K562 (cell line): ENCODE data around the gene TDG. TPM values are rescaled to one million over a fixed set of nuclear protein-coding genes. Genes with fewer than 3 reads are reported as not detected.

Source experiments
- ARID2 ChIP-seq: fragments of 450-650 bp; IDR thresholded peaks from 2 replicates; pipeline ENCODE4 v1.6.1; 2017; ENCODE audit warnings: antibody characterized with exemption, mild to moderate bottlenecking
- CHD4 ChIP-seq: fragments of 200-600 bp; sonication (generic); IDR thresholded peaks from 3 replicates; pipeline ENCODE4 v1.6.1; 2012; ENCODE audit warnings: low read depth, mild to moderate bottlenecking, mixed read lengths, low read length, inconsistent platforms; ENCODE audit not compliant: insufficient read depth, insufficient replicate concordance, poor library complexity, severe bottlenecking
- ELF2 ChIP-seq: fragments of 250-450 bp; sonication (Bioruptor Pico); IDR thresholded peaks from 2 replicates; pipeline ENCODE4 v1.5.0; 2021; ENCODE audit warnings: mild to moderate bottlenecking
- GTF3C2 ChIP-seq: IDR thresholded peaks from 3 replicates; pipeline ENCODE4 v1.6.1; 2011; ENCODE audit warnings: borderline replicate concordance, mild to moderate bottlenecking, moderate library complexity; ENCODE audit not compliant: insufficient read length; ENCODE audit errors: extremely low read depth
- KAT2B ChIP-seq: IDR thresholded peaks from one replicate; pipeline ENCODE4 v1.6.1; 2012; ENCODE audit warnings: low read depth, mild to moderate bottlenecking, control low read depth, inconsistent platforms, low read length, moderate library complexity
- KDM2B ChIP-seq: fragments of 250-450 bp; sonication (Bioruptor Pico); IDR thresholded peaks from 2 replicates; pipeline ENCODE4 v1.8.0; 2021; ENCODE audit warnings: mild to moderate bottlenecking, moderate library complexity
- KLF13 ChIP-seq: fragments of 450-650 bp; IDR thresholded peaks from 2 replicates; pipeline ENCODE4 v1.6.1; 2016; ENCODE audit warnings: missing genetic modification characterization, low read depth, mild to moderate bottlenecking, missing compliant biosample characterization, moderate library complexity, borderline replicate concordance
- MEIS2 ChIP-seq: fragments of 450-650 bp; IDR thresholded peaks from 2 replicates; pipeline ENCODE4 v1.6.1; 2014; ENCODE audit warnings: mild to moderate bottlenecking; ENCODE audit not compliant: partially characterized antibody
- NCOA6 ChIP-seq: fragments of 450-650 bp; IDR thresholded peaks from 2 replicates; pipeline ENCODE4 v1.6.1; 2017; ENCODE audit warnings: mild to moderate bottlenecking
- NFIC ChIP-seq: fragments of 450-650 bp; IDR thresholded peaks from 2 replicates; pipeline ENCODE4 v1.6.1; 2017; ENCODE audit warnings: mild to moderate bottlenecking, inconsistent platforms
- NFRKB ChIP-seq: fragments of 450-650 bp; IDR thresholded peaks from 2 replicates; pipeline ENCODE4 v1.6.1; 2016; ENCODE audit warnings: low read depth
- PHB ChIP-seq: fragments of 250-450 bp; sonication (Bioruptor Pico); IDR thresholded peaks from 2 replicates; pipeline ENCODE4 v1.5.0; 2021
- SMARCA5 ChIP-seq: fragments of 450-650 bp; IDR thresholded peaks from 2 replicates; pipeline ENCODE4 v1.6.1; 2016
- SMARCE1 ChIP-seq: fragments of 450-650 bp; IDR thresholded peaks from 2 replicates; pipeline ENCODE4 v1.7.1; 2016; ENCODE audit warnings: mild to moderate bottlenecking
- SRSF3 ChIP-seq: fragments of 200-400 bp; formaldehyde crosslinking; IDR thresholded peaks from 2 replicates; pipeline ENCODE4 v1.6.1; 2016; ENCODE audit warnings: mild to moderate bottlenecking, low read length, moderate library complexity; ENCODE audit not compliant: insufficient read depth
- TCFL5 ChIP-seq: fragments of 250-450 bp; sonication (Bioruptor Pico); conservative IDR thresholded peaks from 2 replicates; pipeline ENCODE4 v1.6.1; 2021; ENCODE audit warnings: mild to moderate bottlenecking, moderate library complexity, matching md5 sums
- ZBED1 ChIP-seq: IDR thresholded peaks from 2 replicates; pipeline ENCODE4 v1.6.1; 2014
- ZBTB17 ChIP-seq: fragments of 450-650 bp; formaldehyde crosslinking; IDR thresholded peaks from 2 replicates; pipeline ENCODE4 v1.4.0; 2020; ENCODE audit warnings: mild to moderate bottlenecking
- ZKSCAN8 ChIP-seq: fragments of 200-800 bp; sonication (Bioruptor generic); IDR thresholded peaks from 2 replicates; pipeline ENCODE4 v1.6.1; 2016; ENCODE audit warnings: missing genetic modification characterization, missing compliant biosample characterization
- ZNF212 ChIP-seq: fragments of 450-650 bp; formaldehyde crosslinking; IDR thresholded peaks from 2 replicates; pipeline ENCODE4 v1.4.0; 2020; ENCODE audit warnings: mild to moderate bottlenecking
- ZNF316 ChIP-seq: fragments of 450-650 bp; IDR thresholded peaks from 2 replicates; pipeline ENCODE4 v1.6.1; 2016
- ZNF707 ChIP-seq: fragments of 250-450 bp; sonication (Bioruptor Pico); conservative IDR thresholded peaks from 2 replicates; pipeline ENCODE4 v1.8.0; 2022; ENCODE audit warnings: inconsistent platforms, mild to moderate bottlenecking, moderate library complexity
- polyA plus RNA-seq, 8 experiments: library from polyadenylated mRNA; depleted of rRNA in 4 of 8; stranded (reverse) in 5 of 8; unstranded in 3 of 8; fragments of >200 nt; fragmentation: Nextera tagmentation in 2 of 8; fragmentation: Illumina TruSeq in 1 of 8; extraction: Ambion mirVana in 2 of 8; extraction: Trizol in 1 of 8; gene quantifications; 2 replicates each; pipeline versions ENCODE4 v1.2.1 to v1.2.3, GENCODE V29; 2011 to 2014; ENCODE audit warnings: inconsistent platforms in 1 of 8, missing spikeins in 1 of 8
- total RNA-seq, 7 experiments: library from RNA; depleted of rRNA in 6 of 7; stranded (reverse); fragments of >200 nt in 6 of 7; fragmentation: Illumina TruSeq in 2 of 7; extraction: Trizol in 2 of 7; gene quantifications; 2 replicates each; pipeline versions ENCODE4 v1.2.1 to v1.2.3, GENCODE V29; 2011 to 2021; ENCODE audit warnings: low replicate concordance in 1 of 7
- TF ChIP-seq, protein P1 (sequence below): fragments of 250-450 bp; sonication (Bioruptor Pico); IDR thresholded peaks from 2 replicates; pipeline ENCODE4 v1.8.0; 2022; ENCODE audit warnings: inconsistent platforms, mild to moderate bottlenecking, moderate library complexity, borderline replicate concordance

Gene TDG
- total and polyA plus RNA-seq, 9 of the 15 experiments (the other 6 are each of a cell fraction or from before 2014, with no cell fraction given) = 37.6 to 77.2 (median 64.0) TPM

GRCh38 chr12:103965590-103966504, at the start of gene TDG (continued):
- TF ChIP-seq SMARCE1 (no peak; the same call in 1 of the 2 replicates), SRSF3 (no peak), ARID2 (no peak), KDM2B (CRISPR knock-in tag) (no peak), SMARCA5 (no peak), ZKSCAN8 (CRISPR knock-in tag) (no peak), ELF2 (CRISPR knock-in tag) (peak; percentile 83), ZNF316 (peak; percentile 77), ZNF212 (CRISPR knock-in tag) (no peak), KLF13 (peak; percentile 29; the same call in 1 of the 2 replicates), NCOA6 (no peak), TCFL5 (no peak), NFIC (peak; percentile 73), GTF3C2 (no peak), PHB (CRISPR knock-in tag) (peak; percentile 36; the same call in 1 of the 2 replicates), ZNF707 (CRISPR knock-in tag) (no peak), CHD4 (no peak), NFRKB (peak; percentile 73; the same call in 1 of the 2 replicates), ZBTB17 (CRISPR knock-in tag) (no peak), MEIS2 (peak; percentile 63), ZBED1 (no peak), KAT2B (no peak)
- TF ChIP-seq, protein P1, sequence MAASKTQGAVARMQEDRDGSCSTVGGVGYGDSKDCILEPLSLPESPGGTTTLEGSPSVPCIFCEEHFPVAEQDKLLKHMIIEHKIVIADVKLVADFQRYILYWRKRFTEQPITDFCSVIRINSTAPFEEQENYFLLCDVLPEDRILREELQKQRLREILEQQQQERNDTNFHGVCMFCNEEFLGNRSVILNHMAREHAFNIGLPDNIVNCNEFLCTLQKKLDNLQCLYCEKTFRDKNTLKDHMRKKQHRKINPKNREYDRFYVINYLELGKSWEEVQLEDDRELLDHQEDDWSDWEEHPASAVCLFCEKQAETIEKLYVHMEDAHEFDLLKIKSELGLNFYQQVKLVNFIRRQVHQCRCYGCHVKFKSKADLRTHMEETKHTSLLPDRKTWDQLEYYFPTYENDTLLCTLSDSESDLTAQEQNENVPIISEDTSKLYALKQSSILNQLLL (CRISPR knock-in tag) = no peak
